HG03565 (cell line): ENCODE results near the gene IFNG.
A peak's percentile ranks its signal among the peaks of the same experiment; 100 is the strongest.

Experiments
- ATAC-seq: cut with Tn5 transposase; IDR thresholded peaks from one replicate; pipeline ENCODE4 v1.9.1; 2021; ENCODE audit warnings: mild to moderate bottlenecking, moderate library complexity; ENCODE audit not compliant: unreplicated experiment

IFNG gene

GRCh38 chr12:68169213-68169889 lies 9.8 kb upstream of the IFNG start:
- ATAC-seq: no peak

- no peak for ATAC-seq
Measured at GRCh38 chr12:68166317-68166831, 6.8 kb upstream of the IFNG start.

- ATAC-seq: peak; percentile 35
Measured at GRCh38 chr12:68163560-68164081, 4.1 kb upstream of the IFNG start.

GRCh38 chr12:68162374-68162773 lies 2.8 kb upstream of the IFNG start:
- no peak for ATAC-seq

GRCh38 chr12:68158432-68158831 lies 1.1 kb downstream of the IFNG start:
- ATAC-seq: no peak

- no peak for ATAC-seq
Measured at GRCh38 chr12:68157380-68157779, 2.2 kb downstream of the IFNG start.

GRCh38 chr12:68156636-68157035 lies 2.9 kb downstream of the IFNG start:
- no peak for ATAC-seq

GRCh38 chr12:68154779-68155178 lies 4.8 kb downstream of the IFNG start:
- no peak for ATAC-seq

- no peak for ATAC-seq
Measured at GRCh38 chr12:68148261-68148951, 11.1 kb downstream of the IFNG start.

- no peak for ATAC-seq
Measured at GRCh38 chr12:68140556-68140955, 19.0 kb downstream of the IFNG start.

- no peak for ATAC-seq
Measured at GRCh38 chr12:68139941-68140340, 19.6 kb downstream of the IFNG start.

GRCh38 chr12:68139001-68139400 lies 20.5 kb downstream of the IFNG start:
- ATAC-seq: no peak

- no peak for ATAC-seq
Measured at GRCh38 chr12:68138480-68138879, 21.1 kb downstream of the IFNG start.

- ATAC-seq: no peak
Measured at GRCh38 chr12:68137335-68137830, 22.2 kb downstream of the IFNG start.

GRCh38 chr12:68135520-68135919 lies 24.0 kb downstream of the IFNG start:
- no peak for ATAC-seq

GRCh38 chr12:68131867-68132414 lies 27.6 kb downstream of the IFNG start:
- no peak for ATAC-seq

- ATAC-seq: no peak
Measured at GRCh38 chr12:68129979-68130378, 29.6 kb downstream of the IFNG start.

GRCh38 chr12:68122236-68122920 lies 37.2 kb downstream of the IFNG start:
- ATAC-seq: no peak

- no peak for ATAC-seq
Measured at GRCh38 chr12:68121143-68121542, 38.4 kb downstream of the IFNG start.

- ATAC-seq: peak; percentile 75
Measured at GRCh38 chr12:68119724-68120211, 39.8 kb downstream of the IFNG start.

- peak; percentile 74 for ATAC-seq
Measured at GRCh38 chr12:68119250-68119649, 40.3 kb downstream of the IFNG start.
